ENCODE results near the gene C2orf72.
"Not testable (repeated sequence)": the region's sequence is repeated elsewhere in the genome, so short reads cannot be mapped to it uniquely, and the experiment has no call there.

Gene C2orf72

GRCh38 chr2:231015478-231015877 is 21.8 kb upstream of the C2orf72 start:
- DNase-seq (ENCODE audit: low read depth) = no peak

- no peak for DNase-seq (ENCODE audit: low read depth)
These were observed 21.4 kb upstream of the C2orf72 start for GRCh38 chr2:231015926-231016325.

GRCh38 chr2:231016566-231017230 is 20.6 kb upstream of the C2orf72 start:
- DNase-seq (ENCODE audit: low read depth) = no peak

GRCh38 chr2:231017231-231017598 is 20.1 kb upstream of the C2orf72 start:
- no peak for DNase-seq (ENCODE audit: low read depth)

GRCh38 chr2:231018184-231018583 is 19.1 kb upstream of the C2orf72 start:
- no peak for DNase-seq (ENCODE audit: low read depth)

- DNase-seq (ENCODE audit: low read depth) = not testable (repeated sequence)
These were observed 12.3 kb upstream of the C2orf72 start for GRCh38 chr2:231025059-231025458.

GRCh38 chr2:231028889-231029288 is 8.4 kb upstream of the C2orf72 start:
- no peak for DNase-seq (ENCODE audit: low read depth)

GRCh38 chr2:231029563-231029962 is 7.8 kb upstream of the C2orf72 start:
- no peak for DNase-seq (ENCODE audit: low read depth)

GRCh38 chr2:231030725-231031124 is 6.6 kb upstream of the C2orf72 start:
- no peak for DNase-seq (ENCODE audit: low read depth)

GRCh38 chr2:231032575-231033140 is 4.7 kb upstream of the C2orf72 start:
- no peak for DNase-seq (ENCODE audit: low read depth)

GRCh38 chr2:231033147-231034132 is 3.9 kb upstream of the C2orf72 start:
- DNase-seq (ENCODE audit: low read depth) = no peak

GRCh38 chr2:231034291-231034882 is 2.9 kb upstream of the C2orf72 start:
- DNase-seq (ENCODE audit: low read depth) = no peak

GRCh38 chr2:231036131-231036530 is 1.2 kb upstream of the C2orf72 start:
- DNase-seq (ENCODE audit: low read depth) = no peak

GRCh38 chr2:231036578-231037106 is 681 bp upstream of the C2orf72 start:
- DNase-seq (ENCODE audit: low read depth) = no peak

- DNase-seq (ENCODE audit: low read depth) = no peak
These were observed 584 bp downstream of the C2orf72 start for GRCh38 chr2:231037731-231038482.

GRCh38 chr2:231038483-231039293 is 1.4 kb downstream of the C2orf72 start:
- DNase-seq (ENCODE audit: low read depth) = no peak

- no peak for DNase-seq (ENCODE audit: low read depth)
These were observed 2.0 kb downstream of the C2orf72 start for GRCh38 chr2:231039294-231039664.

GRCh38 chr2:231039821-231040364 is 2.6 kb downstream of the C2orf72 start:
- no peak for DNase-seq (ENCODE audit: low read depth)

GRCh38 chr2:231041061-231041689 is 3.9 kb downstream of the C2orf72 start:
- no peak for DNase-seq (ENCODE audit: low read depth)

GRCh38 chr2:231043796-231044195 is 6.5 kb downstream of the C2orf72 start:
- DNase-seq (ENCODE audit: low read depth) = no peak
